Right cardiac atrium (tissue), 5 donors: ENCODE results near the gene ARHGAP10. TPM values are rescaled to one million over a fixed set of nuclear protein-coding genes. Genes with fewer than 3 reads are reported as not detected.

Experiments
- ATAC-seq, 2 donors: fragments of 200-7000 bp; cut with Tn5 transposase; one replicate each; pipeline versions ENCODE4 v1.8.0 to v1.9.1; 2020; ENCODE audit warnings: moderate library complexity in 2 of 2, mild to moderate bottlenecking in 1 of 2
- DNase-seq, 3 donors: peaks; one replicate each; pipeline ENCODE4 v3.0.0-alpha.2; 2020
- H3K27ac ChIP-seq: one replicate; pipeline ENCODE4 v1.5.1; 2013; ENCODE audit warnings: mild to moderate bottlenecking, low read length, control low read depth, moderate library complexity
- H3K27me3 ChIP-seq: one replicate; pipeline ENCODE4 v1.6.1; 2013; ENCODE audit not compliant: control insufficient read depth, insufficient read depth
- H3K4me1 ChIP-seq: one replicate; pipeline ENCODE4 v1.6.1; 2013; ENCODE audit warnings: low read length; ENCODE audit not compliant: control insufficient read depth, insufficient read depth
- H3K4me3 ChIP-seq: one replicate; pipeline ENCODE4 v1.5.1; 2013; ENCODE audit warnings: low read length, control low read depth
- H3K9me3 ChIP-seq: one replicate; pipeline ENCODE4 v1.6.1; 2013; ENCODE audit warnings: low read length; ENCODE audit not compliant: control insufficient read depth
- WGBS: extraction: QIAGEN DNeasy Blood & Tissue Kit; methylation state at CpG from one replicate; pipeline ENCODE4 v1.1.7; 2013; 5-methylcytosine and 5-hydroxymethylcytosine counted together
- intact Hi-C, 4 donors: fragments of 100-400 bp; cut with DNase I; formaldehyde crosslinking; loops; one replicate each; pipeline versions ENCODE4 v1.11.0 to v1.14.0; 2022 to 2023
- polyA plus RNA-seq: library from polyadenylated mRNA; stranded (reverse); fragments of 200-250 nt; gene quantifications from one replicate; pipeline ENCODE4 v1.2.3, GENCODE V29; 2013
- total RNA-seq, 4 donors: library from RNA; stranded (reverse); fragmentation: NEBNext Ultra II Directional; extraction: Animal tissue kit (Norgen Biotek cat#: 25700); gene quantifications; one replicate each; pipeline ENCODE4 v1.2.1, GENCODE V29; 2021
- donor health status: healthy with polysubstance abuse.
- donor health status: DM: no; HTN: yes; CAD: no.
- donor health status: DM: no; HTN: no; CAD: no.
- donor health status: DM: no; HTN: yes; CAD: no; lungs with severe emphysema.
- donor health status: DM: yes; HTN: yes; CAD: no.

The ARHGAP10 gene
- total and polyA plus RNA-seq, 5 donors = 36.7 to 54.1 (median 47.3) TPM

DNA sequence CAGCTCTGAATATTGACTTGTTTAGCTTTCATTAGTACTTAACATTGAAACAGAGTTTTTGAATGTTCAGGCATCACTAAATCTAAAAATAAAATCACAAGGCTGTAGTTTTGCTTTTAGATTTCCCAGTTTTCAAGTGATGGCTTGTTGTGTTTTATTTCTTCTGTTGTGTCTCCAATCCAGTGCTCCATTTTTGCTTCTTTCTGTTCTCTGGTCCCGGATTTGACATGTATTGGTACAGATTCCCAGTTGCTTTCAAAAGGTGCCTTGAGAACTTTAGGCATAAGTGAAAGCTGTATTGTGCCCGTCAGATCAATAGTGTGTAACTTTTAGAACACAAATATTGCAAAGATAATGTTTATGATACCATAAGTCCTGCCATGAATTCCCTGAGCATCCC, 53.2 kb downstream of the ARHGAP10 start:
- Histone ChIP-seq H3K4me1 (peaks cover 16% of the 10 kb centered on the region), H3K27me3 (no peaks in the 10 kb centered on the region), H3K9me3 (no peaks in the 10 kb centered on the region), H3K27ac (no peak overlapping the region), H3K4me3 (no peak overlapping the region)
- ATAC-seq = no peak
- DNase-seq = no peak
- intact Hi-C loops = no loop called here
- 68% methylated on average over 2 of the region's 2 CpGs for WGBS

DNA sequence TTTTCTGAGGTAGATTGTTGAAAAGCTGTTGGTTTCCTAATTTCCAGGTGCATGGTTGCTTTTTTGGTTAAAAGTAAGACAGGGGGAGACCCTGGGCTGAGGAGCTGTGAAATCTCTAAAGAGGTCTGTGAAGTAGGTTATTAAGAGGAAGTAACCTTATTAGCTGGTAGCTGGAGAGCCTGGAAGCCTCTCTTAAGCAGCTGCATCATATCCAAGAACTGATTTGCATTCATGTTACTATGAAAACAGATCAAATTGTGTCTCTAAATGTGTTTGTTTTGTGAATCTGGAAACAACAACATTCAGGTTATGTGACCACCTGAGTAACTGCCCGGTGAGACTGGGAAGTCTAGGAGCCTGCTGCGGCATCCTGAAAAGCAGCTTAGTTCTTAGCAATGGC, 54.1 kb downstream of the ARHGAP10 start:
- Histone ChIP-seq H3K27me3 (no peaks in the 10 kb centered on the region), H3K4me3 (no peak overlapping the region), H3K9me3 (no peaks in the 10 kb centered on the region), H3K4me1 (peaks cover 13% of the 10 kb centered on the region), H3K27ac (no peak overlapping the region)
- intact Hi-C loops = no loop called here
- WGBS = 76% methylated on average over 2 of the region's 2 CpGs
- DNase-seq = no peak
- ATAC-seq = no peak

DNA sequence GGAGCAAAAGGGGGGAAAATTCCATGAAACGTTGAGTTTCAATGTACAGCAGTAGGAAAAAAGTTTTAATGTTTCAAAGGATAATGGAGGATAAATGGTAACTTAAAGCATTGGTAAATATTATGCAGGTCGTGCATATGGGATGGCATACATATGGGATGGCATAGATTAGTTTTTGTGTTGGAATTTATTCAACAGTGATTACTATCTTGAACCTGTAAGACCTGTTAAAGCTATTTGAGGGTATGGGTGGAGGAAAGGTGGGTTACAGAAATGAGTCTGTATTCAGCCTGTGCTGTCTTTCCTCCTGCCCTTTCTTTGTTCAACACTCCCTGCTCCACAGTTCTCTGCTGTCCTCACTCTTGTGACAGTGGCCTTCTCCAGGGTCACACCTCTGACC, 54.6 kb downstream of the ARHGAP10 start:
- intact Hi-C loops = no loop called here
- Histone ChIP-seq H3K4me3 (no peak overlapping the region), H3K27ac (peak overlapping the region; percentile 30), H3K4me1 (peaks cover 13% of the 10 kb centered on the region), H3K9me3 (no peaks in the 10 kb centered on the region), H3K27me3 (no peaks in the 10 kb centered on the region)
- ATAC-seq (peak in 1 of 2 donors; percentile 34), DNase-seq (no peak)
- 66% methylated on average over 2 of the region's 2 CpGs for WGBS

DNA sequence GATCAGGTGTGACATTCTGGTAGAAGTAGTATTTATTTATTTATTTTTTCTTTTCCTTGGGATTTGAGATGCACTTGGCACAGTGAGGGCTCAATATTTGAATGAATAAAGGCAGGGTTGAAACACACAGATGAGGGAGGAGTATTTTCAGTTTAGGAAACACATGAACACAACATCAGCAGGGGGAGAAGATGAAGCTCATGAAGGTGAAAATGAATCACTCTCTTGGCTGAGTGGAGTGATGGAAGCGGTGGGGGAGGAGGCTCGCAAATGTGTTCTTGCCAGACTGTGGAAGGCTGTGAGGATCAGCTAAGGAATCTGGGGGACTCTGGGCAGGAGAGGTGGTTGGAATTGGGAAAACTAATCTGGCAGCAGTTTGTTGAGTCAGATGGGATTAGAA, 55.3 kb downstream of the ARHGAP10 start:
- intact Hi-C loops = no loop called here
- ATAC-seq (peak; percentile 56 to 82), DNase-seq (peak in 1 of 3 donors; percentile 50)
- Histone ChIP-seq H3K4me3 (no peak overlapping the region), H3K27ac (no peak overlapping the region), H3K9me3 (no peaks in the 10 kb centered on the region), H3K4me1 (peaks cover 13% of the 10 kb centered on the region), H3K27me3 (no peaks in the 10 kb centered on the region)
- WGBS = 60% methylated on average over 2 of the region's 2 CpGs

DNA sequence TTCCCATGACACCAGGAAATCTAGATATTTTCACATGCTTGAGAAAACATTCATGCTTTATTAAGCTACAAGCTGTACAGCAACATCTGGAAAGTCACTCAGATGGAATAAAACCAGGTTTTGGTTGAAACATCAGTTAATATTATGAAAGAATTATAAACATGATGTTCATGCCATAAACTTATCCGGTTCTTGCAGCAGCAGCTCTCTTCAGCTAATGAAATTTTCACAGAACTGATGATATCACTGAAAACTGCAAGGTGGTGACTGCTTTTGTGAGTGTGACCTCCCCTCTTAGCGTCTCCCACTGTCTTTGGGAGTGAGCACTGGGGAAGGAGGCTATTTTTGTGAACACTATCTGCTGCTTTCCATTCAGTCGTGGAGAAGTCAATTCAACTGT, 56.9 kb downstream of the ARHGAP10 start:
- H3K4me3 ChIP-seq = no peak overlapping the region
- 28% methylated on average over 3 of the region's 3 CpGs for WGBS
- no peaks in the 10 kb centered on the region for H3K27me3 ChIP-seq
- no peak for DNase-seq
- peaks cover 16% of the 10 kb centered on the region for H3K4me1 ChIP-seq
- intact Hi-C loops = no loop called here
- H3K27ac ChIP-seq = no peak overlapping the region
- peak in 1 of 2 donors; percentile 27 for ATAC-seq
- no peaks in the 10 kb centered on the region for H3K9me3 ChIP-seq

DNA sequence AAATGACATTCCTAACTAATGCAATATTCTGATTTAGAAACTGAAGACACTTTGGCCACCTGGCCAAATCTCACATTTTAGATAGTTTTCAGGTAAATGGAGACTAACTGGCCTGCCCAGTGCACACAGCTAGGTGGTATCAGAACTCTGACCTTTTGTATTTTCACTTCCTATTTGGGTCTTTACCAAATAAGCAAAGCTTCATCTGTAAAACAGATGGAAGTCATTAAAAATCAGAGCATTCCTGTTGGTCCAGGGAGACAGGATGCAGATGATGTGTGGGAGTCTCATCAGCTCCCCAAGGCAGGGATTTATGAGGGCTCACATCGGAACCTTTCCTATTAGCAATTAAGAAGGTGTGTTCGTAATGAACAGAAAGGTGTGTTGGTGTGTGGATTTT, 57.7 kb downstream of the ARHGAP10 start:
- no peak for ATAC-seq
- 61% methylated on average over 2 of the region's 2 CpGs for WGBS

DNA sequence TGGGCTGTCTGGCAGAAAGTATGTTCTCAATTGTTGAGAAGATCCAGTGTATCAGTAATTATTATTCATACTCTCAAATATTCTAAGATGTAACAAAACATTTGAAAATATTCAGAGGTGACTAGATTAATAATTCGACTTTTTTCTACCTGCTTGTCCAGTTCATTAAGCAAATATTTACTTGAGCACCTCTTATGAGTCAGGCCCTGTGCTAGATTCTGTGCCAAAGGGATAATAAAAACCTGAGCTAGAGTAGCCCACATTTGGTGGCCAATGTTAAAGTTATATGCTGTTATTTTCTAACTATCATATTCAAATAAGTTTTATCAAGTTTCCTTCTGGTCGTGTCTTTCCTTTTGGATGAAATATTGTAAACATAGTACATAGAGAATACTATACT, 58.5 kb downstream of the ARHGAP10 start:
- no peak for ATAC-seq
- peaks cover 16% of the 10 kb centered on the region for H3K4me1 ChIP-seq
- H3K27me3 ChIP-seq = no peaks in the 10 kb centered on the region
- WGBS = 85% methylated on average over 2 of the region's 2 CpGs
- no peak overlapping the region for H3K27ac ChIP-seq
- H3K9me3 ChIP-seq = no peaks in the 10 kb centered on the region
- intact Hi-C loops = no loop called here
- no peak for DNase-seq
- H3K4me3 ChIP-seq = no peak overlapping the region

More for the DNA sequence above, 57.7 kb downstream of the ARHGAP10 start:
- H3K27ac ChIP-seq = no peak overlapping the region
- intact Hi-C loops = no loop called here
- no peaks in the 10 kb centered on the region for H3K27me3 ChIP-seq
- no peak overlapping the region for H3K4me3 ChIP-seq
- H3K4me1 ChIP-seq = peaks cover 16% of the 10 kb centered on the region
- DNase-seq = no peak
- no peaks in the 10 kb centered on the region for H3K9me3 ChIP-seq

DNA sequence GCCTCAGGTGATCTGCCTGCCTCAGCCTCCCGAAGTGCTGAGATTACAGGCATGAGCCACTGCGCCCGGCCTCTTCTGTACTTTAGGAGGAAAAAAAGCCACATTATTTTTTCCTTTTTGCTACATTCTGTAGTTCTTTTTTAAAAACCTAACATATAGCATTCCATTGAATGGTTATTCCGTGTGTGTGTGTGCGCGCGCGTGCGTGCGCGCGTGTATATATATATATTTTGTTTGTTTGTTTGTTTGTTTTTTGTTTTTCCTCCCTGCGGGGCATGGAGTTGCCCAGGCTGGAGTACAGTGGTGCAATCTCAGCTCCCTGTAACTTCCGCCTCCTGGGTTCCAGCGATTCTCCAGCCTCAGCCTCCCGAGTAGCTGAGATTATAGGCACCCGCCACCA, 59.5 kb downstream of the ARHGAP10 start:
- DNase-seq = no peak
- H3K4me1 ChIP-seq = peaks cover 17% of the 10 kb centered on the region
- no peaks in the 10 kb centered on the region for H3K9me3 ChIP-seq
- H3K27ac ChIP-seq = no peak overlapping the region
- ATAC-seq = no peak
- WGBS = 98% methylated on average over 17 of the region's 17 CpGs
- H3K27me3 ChIP-seq = no peaks in the 10 kb centered on the region
- H3K4me3 ChIP-seq = no peak overlapping the region
- intact Hi-C loops = no loop called here

DNA sequence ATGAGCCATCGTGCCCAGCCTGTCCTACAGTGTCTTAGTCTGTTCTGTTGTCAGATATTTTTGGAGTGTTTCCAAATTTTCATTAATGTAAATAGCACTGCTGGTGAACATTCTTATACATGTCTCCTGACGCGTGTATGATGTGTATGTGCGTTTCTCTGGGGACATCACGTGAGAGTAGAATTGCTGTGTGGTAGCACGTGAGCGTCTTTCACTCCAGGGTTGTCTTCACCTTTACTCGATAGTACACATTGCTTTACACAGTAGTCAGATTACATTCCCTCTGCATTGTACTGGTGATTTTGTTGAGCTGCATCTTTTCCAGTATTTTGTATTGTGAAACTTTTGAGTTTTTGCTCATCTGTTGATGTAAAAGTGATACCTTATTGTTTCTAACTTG, 60.0 kb downstream of the ARHGAP10 start:
- peak in 1 of 2 donors; percentile 39 for ATAC-seq
- 70% methylated on average over 8 of the region's 8 CpGs for WGBS
- Histone ChIP-seq H3K9me3 (no peaks in the 10 kb centered on the region), H3K27me3 (no peaks in the 10 kb centered on the region), H3K4me3 (no peak overlapping the region), H3K4me1 (peaks cover 15% of the 10 kb centered on the region), H3K27ac (no peak overlapping the region)
- intact Hi-C loops = no loop called here
- no peak for DNase-seq

DNA sequence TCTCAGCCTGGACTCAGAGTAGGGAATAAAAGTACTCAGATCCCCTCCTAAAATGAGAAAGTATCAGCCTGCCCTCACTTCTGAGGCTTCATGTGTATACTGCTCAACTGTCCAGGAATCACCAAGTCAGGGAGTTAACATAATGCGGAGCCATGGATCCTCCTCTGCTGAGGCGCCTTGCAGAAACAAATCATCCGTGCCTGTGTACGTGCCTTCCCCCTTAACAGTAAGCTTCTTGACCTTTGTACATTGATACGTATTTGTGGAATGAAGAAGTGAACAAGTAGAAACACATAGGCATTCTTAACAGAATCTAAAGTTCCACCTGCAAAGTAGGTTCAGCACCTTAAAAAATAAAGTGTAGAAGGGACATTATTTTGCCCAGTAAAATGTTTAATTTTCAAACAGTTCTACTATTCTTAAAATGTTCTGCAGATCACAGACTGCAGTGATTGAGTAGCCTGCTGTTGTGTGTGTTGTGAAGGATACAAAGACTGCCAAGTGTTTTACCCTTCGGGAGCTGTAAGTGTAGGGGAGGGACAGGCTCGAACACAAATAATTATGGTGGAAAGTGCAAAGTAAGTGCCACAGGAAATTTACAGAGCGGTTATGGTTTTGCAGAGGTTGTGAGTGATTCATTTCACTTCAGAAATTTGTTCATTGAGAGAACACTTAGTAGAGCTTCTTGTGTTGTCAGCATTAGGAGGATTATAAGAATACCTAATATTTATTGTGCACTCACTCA, 61.9 kb downstream of the ARHGAP10 start:
- Histone ChIP-seq H3K27me3 (no peaks in the 10 kb centered on the region), H3K27ac (peak overlapping the region; percentile 17), H3K4me1 (peaks cover 9% of the 10 kb centered on the region), H3K9me3 (no peaks in the 10 kb centered on the region), H3K4me3 (no peak overlapping the region)
- ATAC-seq = no peak
- DNase-seq = no peak
- WGBS = 53% methylated on average over 8 of the region's 8 CpGs
- intact Hi-C loops = no loop called here

DNA sequence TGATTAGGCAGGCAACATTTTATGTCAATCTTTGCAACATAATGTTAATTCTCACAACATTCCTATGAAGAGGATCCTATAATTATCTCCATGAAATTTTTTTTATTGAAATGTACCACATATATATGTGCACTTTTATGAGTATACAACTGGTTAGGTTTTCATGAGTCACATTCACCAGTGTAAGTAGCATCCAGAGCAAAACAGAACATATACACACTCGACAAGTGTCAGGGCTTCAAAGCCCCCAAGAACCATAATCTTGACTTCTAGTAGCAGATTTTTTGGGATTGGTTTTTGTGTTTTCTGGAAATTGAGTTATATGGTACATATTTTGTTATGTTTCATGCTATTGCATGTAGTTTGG, 62.4 kb downstream of the ARHGAP10 start:
- WGBS = 96% methylated on average over 1 of the region's 1 CpG
- no peak for ATAC-seq
- DNase-seq = no peak
- peaks cover 6% of the 10 kb centered on the region for H3K4me1 ChIP-seq
- H3K27me3 ChIP-seq = no peaks in the 10 kb centered on the region
- H3K27ac ChIP-seq = no peak overlapping the region
- H3K4me3 ChIP-seq = no peak overlapping the region
- H3K9me3 ChIP-seq = no peaks in the 10 kb centered on the region
- intact Hi-C loops = no loop called here
